WTC11 (cell line): Measurements from ENCODE around the gene VWA8. TPM values are rescaled to one million over a fixed set of nuclear protein-coding genes. Genes with fewer than 3 reads are reported as not detected.

Experiments
- ATAC-seq: fragments of 200-7000 bp; cut with Tn5 transposase; 2 replicates; pipeline ENCODE4 v1.10.0; 2021; ENCODE audit warnings: mild to moderate bottlenecking, moderate library complexity
- CTCF ChIA-PET: fragments of 300-600 bp; sonication (Branson Sonifier 250); formaldehyde crosslinking; loops from one replicate; lab custom pipeline; 2021; ENCODE audit warnings: antibody characterized with exemption; lab: Charles Lee
- POLR2A ChIA-PET: fragments of 350-600 bp; sonication (Branson Sonifier 250); formaldehyde crosslinking; loops from one replicate; lab custom pipeline; 2021; ENCODE audit warnings: antibody characterized with exemption; lab: Charles Lee
- DNase-seq: peaks from one replicate; pipeline ENCODE4 v3.0.0; 2021; ENCODE audit warnings: low spot score
- H3K27ac Mint-ChIP-seq: 2 replicates; pipeline ENCODE4 v1.8.0; 2021; ENCODE audit warnings: mixed read lengths
- H3K27me3 Mint-ChIP-seq: 2 replicates; pipeline ENCODE4 v1.8.0; 2021; ENCODE audit warnings: low read depth, mild to moderate bottlenecking, moderate library complexity, mixed read lengths
- H3K36me3 Mint-ChIP-seq: 2 replicates; pipeline ENCODE4 v1.8.0; 2021; ENCODE audit warnings: mixed read lengths
- H3K4me1 Mint-ChIP-seq: 2 replicates; pipeline ENCODE4 v1.8.0; 2022; ENCODE audit warnings: mixed read lengths
- H3K4me3 Mint-ChIP-seq: 2 replicates; pipeline ENCODE4 v1.8.0; 2021; ENCODE audit warnings: mild to moderate bottlenecking, moderate library complexity, mixed read lengths
- H3K9me3 Mint-ChIP-seq: 2 replicates; pipeline ENCODE4 v1.8.0; 2021; ENCODE audit warnings: mixed read lengths
- ARID4B ChIP-seq: sonication (generic); formaldehyde crosslinking; IDR thresholded peaks from 2 replicates; pipeline ENCODE4 v1.8.0; 2023; ENCODE audit warnings: missing genetic modification reagents, mild to moderate bottlenecking, borderline replicate concordance
- CBFB ChIP-seq: sonication (generic); formaldehyde crosslinking; IDR thresholded peaks from 2 replicates; pipeline ENCODE4 v1.8.1; 2022; ENCODE audit warnings: mild to moderate bottlenecking, low read depth, missing genetic modification reagents
- CREB1 ChIP-seq: sonication (generic); formaldehyde crosslinking; IDR thresholded peaks from 2 replicates; pipeline ENCODE4 v1.8.0; 2023; ENCODE audit warnings: mild to moderate bottlenecking, missing genetic modification reagents
- ERG ChIP-seq: fragments of 250-450 bp; sonication (Bioruptor Pico); IDR thresholded peaks from 2 replicates; pipeline ENCODE4 v1.8.0; 2021; ENCODE audit warnings: mild to moderate bottlenecking
- ETV6 ChIP-seq: sonication (generic); formaldehyde crosslinking; IDR thresholded peaks from 2 replicates; pipeline ENCODE4 v1.8.1; 2022; ENCODE audit warnings: mild to moderate bottlenecking, missing genetic modification reagents
- FOXP1 ChIP-seq: sonication (generic); formaldehyde crosslinking; IDR thresholded peaks from 2 replicates; pipeline ENCODE4 v1.8.0; 2022; ENCODE audit warnings: missing genetic modification reagents, mild to moderate bottlenecking, moderate library complexity, borderline replicate concordance
- GABPB1 ChIP-seq: sonication (generic); formaldehyde crosslinking; IDR thresholded peaks from 2 replicates; pipeline ENCODE4 v1.8.1; 2023; ENCODE audit warnings: mild to moderate bottlenecking, missing genetic modification reagents
- HMGA2 ChIP-seq: fragments of 250-450 bp; sonication (Bioruptor Pico); IDR thresholded peaks from 2 replicates; pipeline ENCODE4 v1.4.0; 2021; ENCODE audit warnings: mild to moderate bottlenecking, moderate library complexity
- HMGXB4 ChIP-seq: sonication (generic); formaldehyde crosslinking; IDR thresholded peaks from 2 replicates; pipeline ENCODE4 v1.8.1; 2023; ENCODE audit warnings: mild to moderate bottlenecking, moderate library complexity, missing genetic modification reagents
- KAT7 ChIP-seq: sonication (generic); formaldehyde crosslinking; IDR thresholded peaks from 2 replicates; pipeline ENCODE4 v1.8.1; 2023; ENCODE audit warnings: missing genetic modification reagents, mild to moderate bottlenecking, borderline replicate concordance
- NFYB ChIP-seq: sonication (generic); formaldehyde crosslinking; conservative IDR thresholded peaks from 2 replicates; pipeline ENCODE4 v1.8.0; 2022; ENCODE audit warnings: low read depth, missing genetic modification reagents
- SP1 ChIP-seq: sonication (generic); formaldehyde crosslinking; conservative IDR thresholded peaks from 2 replicates; pipeline ENCODE4 v1.8.1; 2022; ENCODE audit warnings: missing genetic modification reagents
- TCF7 ChIP-seq: sonication (generic); formaldehyde crosslinking; IDR thresholded peaks from 2 replicates; pipeline ENCODE4 v1.8.0; 2022; ENCODE audit warnings: mild to moderate bottlenecking, low read depth, missing genetic modification reagents, moderate library complexity
- TP53 ChIP-seq: sonication (generic); formaldehyde crosslinking; IDR thresholded peaks from 2 replicates; pipeline ENCODE4 v1.8.1; 2023; ENCODE audit warnings: mild to moderate bottlenecking, missing genetic modification reagents
- ZBTB43 ChIP-seq: sonication (generic); formaldehyde crosslinking; IDR thresholded peaks from 2 replicates; pipeline ENCODE4 v1.8.1; 2023; ENCODE audit warnings: mild to moderate bottlenecking, missing genetic modification reagents
- ZNF121 ChIP-seq: sonication (generic); formaldehyde crosslinking; IDR thresholded peaks from 2 replicates; pipeline ENCODE4 v1.8.0; 2023; ENCODE audit warnings: missing genetic modification reagents
- ZNF138 ChIP-seq: sonication (generic); formaldehyde crosslinking; conservative IDR thresholded peaks from 2 replicates; pipeline ENCODE4 v1.8.1; 2022; ENCODE audit warnings: mild to moderate bottlenecking, moderate library complexity, missing genetic modification reagents
- total RNA-seq: library from RNA; stranded (reverse); gene quantifications from 3 replicates; pipeline ENCODE4 v1.2.3, GENCODE V29; 2021

The VWA8 gene
- total RNA-seq, 1 experiment from 2014 or later: 19.9 TPM

- CTCF ChIA-PET: no interaction called here
These were observed 401.9 kb downstream of the VWA8 start for GRCh38 chr13:41558781-41559560.

GRCh38 chr13:41557719-41558118 lies 403.2 kb downstream of the VWA8 start:
- Mint-ChIP-seq H3K27ac (no peak overlapping the region), H3K4me3 (no peak overlapping the region), H3K9me3 (no peaks in the 10 kb centered on the region), H3K36me3 (no peaks in the 10 kb centered on the region), H3K27me3 (no peaks in the 10 kb centered on the region), H3K4me1 (no peaks in the 10 kb centered on the region)
- POLR2A ChIA-PET: no interaction called here
- CTCF ChIA-PET: interaction anchor here (0.6 kb wide), 1 partner anchor 15 kb away, joined by 3 read pairs; no protein-coding TSS in a partner anchor
- DNase-seq: no peak
- no peak for ATAC-seq
- TF ChIP-seq CREB1: no peak
- no peak for TF ChIP-seq TCF7 (CRISPR knock-in tag)
- TF ChIP-seq FOXP1 (CRISPR knock-in tag): no peak
- no peak for TF ChIP-seq HMGXB4 (CRISPR knock-in tag)
- no peak for TF ChIP-seq ZNF121

More at GRCh38 chr13:41558781-41559560, 401.9 kb downstream of the VWA8 start:
- Mint-ChIP-seq H3K27me3 (no peaks in the 10 kb centered on the region), H3K9me3 (no peaks in the 10 kb centered on the region)
- TF ChIP-seq KAT7 (CRISPR knock-in tag): no peak
- TF ChIP-seq ZBTB43 (CRISPR knock-in tag): no peak
- no peak for TF ChIP-seq NFYB (CRISPR knock-in tag)
- TF ChIP-seq HMGA2 (CRISPR knock-in tag): no peak
- TF ChIP-seq GABPB1: no peak
- TF ChIP-seq SP1: no peak
- TF ChIP-seq ARID4B: no peak
- no peak for TF ChIP-seq ZNF138 (CRISPR knock-in tag)
- TF ChIP-seq CBFB (CRISPR knock-in tag): no peak
- no peak for TF ChIP-seq ETV6
- TF ChIP-seq TP53 (CRISPR knock-in tag): no peak
- no peak for TF ChIP-seq ERG (CRISPR knock-in tag)
- TF ChIP-seq, all 79 proteins: peak for 0
- Mint-ChIP-seq H3K36me3 (no peaks in the 10 kb centered on the region), H3K4me3 (no peak overlapping the region), H3K4me1 (no peaks in the 10 kb centered on the region), H3K27ac (no peak overlapping the region)
- no peak for ATAC-seq
- DNase-seq: no peak
- POLR2A ChIA-PET: no interaction called here
